ENCODE measurements around the gene PRR15L.

PRR15L gene

GRCh38 chr17:47993031-47993564 is 35.4 kb upstream of the PRR15L start:
- Histone ChIP-seq H3K4me2 (ENCODE audit: insufficient read depth, low read length, poor library complexity, severe bottlenecking) (no peak overlapping the region), H4K91ac (ENCODE audit: low read depth, low read length, poor library complexity) (no peak overlapping the region), H3K4me1 (ENCODE audit: control insufficient read depth in 2 of 2, insufficient read depth in 1 of 2, low read depth in 1 of 2, low read length in 2 of 2) (peaks cover 59 to 75% of the 10 kb centered on the region in 2 donors), H2AFZ (ENCODE audit: low read length) (no peak overlapping the region), H3K4ac (ENCODE audit: low read length) (no peak overlapping the region), H2BK5ac (ENCODE audit: low read length) (no peak overlapping the region), H4K8ac (ENCODE audit: low read depth, low read length) (no peak overlapping the region), H3K9me3 (replicated peaks in 1 of 2; ENCODE audit: control insufficient read depth in 2 of 2, insufficient read depth in 1 of 2, low read depth in 1 of 2, low read length in 2 of 2) (no peaks in the 10 kb centered on the region), H3K36me3 (replicated peaks in 1 of 2; ENCODE audit: control insufficient read depth in 2 of 2, insufficient read depth in 2 of 2, low read length in 2 of 2) (no peaks in the 10 kb centered on the region), H3K9ac (ENCODE audit: low read depth, low read length, poor library complexity) (no peak overlapping the region), H2BK120ac (ENCODE audit: low read depth, low read length) (no peak overlapping the region), H3K23ac (ENCODE audit: low read depth, low read length, poor library complexity) (no peak overlapping the region), H3K4me3 (ENCODE audit: low read length in 2 of 2) (no peak overlapping the region), H3K79me1 (ENCODE audit: low read depth, low read length) (no peaks in the 10 kb centered on the region), H2AK5ac (ENCODE audit: low read depth, low read length) (no peak overlapping the region), H3K14ac (ENCODE audit: low read length) (no peak overlapping the region), H2BK15ac (ENCODE audit: low read length) (no peak overlapping the region), H3K27me3 (ENCODE audit: control insufficient read depth in 3 of 3, insufficient read depth in 3 of 3, low read depth in 1 of 3, low read length in 3 of 3) (no peaks in the 10 kb centered on the region), H3K27ac (replicated peaks; ENCODE audit: low read length) (no peak overlapping the region), H3K18ac (ENCODE audit: low read length) (peak overlapping the region; percentile 48), H2BK12ac (ENCODE audit: low read length) (peak overlapping the region; percentile 5)
- no CpG with 5 or more reads among the region's 9 CpGs for WGBS, 2 donors (ENCODE audit: extremely low coverage in 2 of 2, insufficient read length in 2 of 2, insufficient replicate concordance in 1 of 2)
- no peak for DNase-seq (ENCODE audit: low spot score)

- Histone ChIP-seq H3K9ac (ENCODE audit: low read depth, low read length, poor library complexity) (no peak overlapping the region), H3K4me2 (ENCODE audit: insufficient read depth, low read length, poor library complexity, severe bottlenecking) (no peak overlapping the region), H3K36me3 (replicated peaks in 1 of 2; ENCODE audit: control insufficient read depth in 2 of 2, insufficient read depth in 2 of 2, low read length in 2 of 2) (no peaks in the 10 kb centered on the region), H3K9me3 (replicated peaks in 1 of 2; ENCODE audit: control insufficient read depth in 2 of 2, insufficient read depth in 1 of 2, low read depth in 1 of 2, low read length in 2 of 2) (no peaks in the 10 kb centered on the region), H2BK120ac (ENCODE audit: low read depth, low read length) (no peak overlapping the region), H3K4me1 (ENCODE audit: control insufficient read depth in 2 of 2, insufficient read depth in 1 of 2, low read depth in 1 of 2, low read length in 2 of 2) (peaks cover 65 to 77% of the 10 kb centered on the region in 2 donors), H4K91ac (ENCODE audit: low read depth, low read length, poor library complexity) (no peak overlapping the region), H3K4me3 (ENCODE audit: low read length in 2 of 2) (no peak overlapping the region), H2BK5ac (ENCODE audit: low read length) (peak overlapping the region; percentile 88), H4K8ac (ENCODE audit: low read depth, low read length) (no peak overlapping the region), H2AFZ (ENCODE audit: low read length) (no peak overlapping the region), H3K14ac (ENCODE audit: low read length) (no peak overlapping the region), H3K23ac (ENCODE audit: low read depth, low read length, poor library complexity) (no peak overlapping the region), H3K4ac (ENCODE audit: low read length) (no peak overlapping the region), H3K79me1 (ENCODE audit: low read depth, low read length) (no peaks in the 10 kb centered on the region), H2BK12ac (ENCODE audit: low read length) (no peak overlapping the region), H3K27ac (replicated peaks; ENCODE audit: low read length) (peak overlapping the region; percentile 99), H2AK5ac (ENCODE audit: low read depth, low read length) (peak overlapping the region; percentile 2), H3K18ac (ENCODE audit: low read length) (peak overlapping the region; percentile 86), H2BK15ac (ENCODE audit: low read length) (no peak overlapping the region), H3K27me3 (ENCODE audit: control insufficient read depth in 3 of 3, insufficient read depth in 3 of 3, low read depth in 1 of 3, low read length in 3 of 3) (no peaks in the 10 kb centered on the region)
- no CpG with 5 or more reads among the region's 4 CpGs for WGBS, 2 donors (ENCODE audit: extremely low coverage in 2 of 2, insufficient read length in 2 of 2, insufficient replicate concordance in 1 of 2)
- DNase-seq (ENCODE audit: low spot score), result no peak
These were observed 34.5 kb upstream of the PRR15L start for GRCh38 chr17:47992216-47992615.

- H2BK12ac ChIP-seq (ENCODE audit: low read length), result no peak overlapping the region
- H3K4me3 ChIP-seq (ENCODE audit: low read length in 2 of 2), result no peak overlapping the region
- peak overlapping the region; percentile 69 for H2BK5ac ChIP-seq (ENCODE audit: low read length)
- peak overlapping the region; percentile 19 for H4K8ac ChIP-seq (ENCODE audit: low read depth, low read length)
- no peak overlapping the region for H3K9ac ChIP-seq (ENCODE audit: low read depth, low read length, poor library complexity)
- H3K27me3 ChIP-seq (ENCODE audit: control insufficient read depth in 3 of 3, insufficient read depth in 3 of 3, low read depth in 1 of 3, low read length in 3 of 3), result no peaks in the 10 kb centered on the region
- H3K14ac ChIP-seq (ENCODE audit: low read length), result no peak overlapping the region
- no peak overlapping the region for H2BK15ac ChIP-seq (ENCODE audit: low read length)
- H3K36me3 ChIP-seq (replicated peaks in 1 of 2; ENCODE audit: control insufficient read depth in 2 of 2, insufficient read depth in 2 of 2, low read length in 2 of 2), result no peaks in the 10 kb centered on the region
- peak overlapping the region; percentile 91 for H3K18ac ChIP-seq (ENCODE audit: low read length)
- peaks cover 66 to 82% of the 10 kb centered on the region in 2 donors for H3K4me1 ChIP-seq (ENCODE audit: control insufficient read depth in 2 of 2, insufficient read depth in 1 of 2, low read depth in 1 of 2, low read length in 2 of 2)
- H4K91ac ChIP-seq (ENCODE audit: low read depth, low read length, poor library complexity), result peak overlapping the region; percentile 7
- H3K79me1 ChIP-seq (ENCODE audit: low read depth, low read length), result no peaks in the 10 kb centered on the region
- no peaks in the 10 kb centered on the region for H3K9me3 ChIP-seq (replicated peaks in 1 of 2; ENCODE audit: control insufficient read depth in 2 of 2, insufficient read depth in 1 of 2, low read depth in 1 of 2, low read length in 2 of 2)
- H2AFZ ChIP-seq (ENCODE audit: low read length), result no peak overlapping the region
- H3K4ac ChIP-seq (ENCODE audit: low read length), result no peak overlapping the region
- peak; percentile 93 for DNase-seq (ENCODE audit: low spot score)
- H2AK5ac ChIP-seq (ENCODE audit: low read depth, low read length), result peak overlapping the region; percentile 9
- H2BK120ac ChIP-seq (ENCODE audit: low read depth, low read length), result peak overlapping the region; percentile 12
- no CpG with 5 or more reads among the region's 14 CpGs for WGBS, 2 donors (ENCODE audit: extremely low coverage in 2 of 2, insufficient read length in 2 of 2, insufficient replicate concordance in 1 of 2)
- peak overlapping the region; percentile 99 for H3K27ac ChIP-seq (replicated peaks; ENCODE audit: low read length)
- no peak overlapping the region for H3K23ac ChIP-seq (ENCODE audit: low read depth, low read length, poor library complexity)
- H3K4me2 ChIP-seq (ENCODE audit: insufficient read depth, low read length, poor library complexity, severe bottlenecking), result peak overlapping the region; percentile 54
These were observed 33.5 kb upstream of the PRR15L start for GRCh38 chr17:47990962-47991731.

- H3K4me2 ChIP-seq (ENCODE audit: insufficient read depth, low read length, poor library complexity, severe bottlenecking), result no peak overlapping the region
- peak overlapping the region; percentile 8 for H3K18ac ChIP-seq (ENCODE audit: low read length)
- peaks cover 57 to 69% of the 10 kb centered on the region in 2 donors for H3K4me1 ChIP-seq (ENCODE audit: control insufficient read depth in 2 of 2, insufficient read depth in 1 of 2, low read depth in 1 of 2, low read length in 2 of 2)
- no peaks in the 10 kb centered on the region for H3K79me1 ChIP-seq (ENCODE audit: low read depth, low read length)
- peak overlapping the region; percentile 35 for H2BK12ac ChIP-seq (ENCODE audit: low read length)
- no peak overlapping the region for H3K14ac ChIP-seq (ENCODE audit: low read length)
- no peaks in the 10 kb centered on the region for H3K27me3 ChIP-seq (ENCODE audit: control insufficient read depth in 3 of 3, insufficient read depth in 3 of 3, low read depth in 1 of 3, low read length in 3 of 3)
- H2BK5ac ChIP-seq (ENCODE audit: low read length), result no peak overlapping the region
- no peak overlapping the region for H4K8ac ChIP-seq (ENCODE audit: low read depth, low read length)
- peak overlapping the region; percentile 99 for H3K27ac ChIP-seq (replicated peaks; ENCODE audit: low read length)
- H3K9me3 ChIP-seq (replicated peaks in 1 of 2; ENCODE audit: control insufficient read depth in 2 of 2, insufficient read depth in 1 of 2, low read depth in 1 of 2, low read length in 2 of 2), result no peaks in the 10 kb centered on the region
- H3K4ac ChIP-seq (ENCODE audit: low read length), result no peak overlapping the region
- no peak overlapping the region for H2BK15ac ChIP-seq (ENCODE audit: low read length)
- no peak overlapping the region for H2AFZ ChIP-seq (ENCODE audit: low read length)
- peak overlapping the region; percentile 20 for H2AK5ac ChIP-seq (ENCODE audit: low read depth, low read length)
- no peak overlapping the region for H3K9ac ChIP-seq (ENCODE audit: low read depth, low read length, poor library complexity)
- no peak overlapping the region for H2BK120ac ChIP-seq (ENCODE audit: low read depth, low read length)
- DNase-seq (ENCODE audit: low spot score), result no peak
- no peak overlapping the region for H4K91ac ChIP-seq (ENCODE audit: low read depth, low read length, poor library complexity)
- no CpG with 5 or more reads among the region's 1 CpG for WGBS, 2 donors (ENCODE audit: extremely low coverage in 2 of 2, insufficient read length in 2 of 2, insufficient replicate concordance in 1 of 2)
- H3K36me3 ChIP-seq (replicated peaks in 1 of 2; ENCODE audit: control insufficient read depth in 2 of 2, insufficient read depth in 2 of 2, low read length in 2 of 2), result peaks cover 2 to 6% of the 10 kb centered on the region in 2 donors
- no peak overlapping the region for H3K4me3 ChIP-seq (ENCODE audit: low read length in 2 of 2)
- no peak overlapping the region for H3K23ac ChIP-seq (ENCODE audit: low read depth, low read length, poor library complexity)
These were observed 32.0 kb upstream of the PRR15L start for GRCh38 chr17:47989700-47990099.
